Stimulated activated CD8-positive, alpha-beta memory T cell treated with anti-CD3 and anti-CD28 coated beads, Interleukin-2, amount 100 ng/mL, for 1 hour (primary cell): ENCODE measurements around the gene LMO3.

ENCODE experiments used
- DNase-seq, 2 donors: peaks; one replicate each; pipeline ENCODE4 v3.0.0-alpha.2; 2020; ENCODE audit warnings: low read depth in 2 of 2

Gene LMO3

GRCh38 chr12:16606117-16606200 is at the start of gene LMO3:
Gene LMO3 (minus strand): TSS chr12:16606162. CDS start chr12:16600860, 5,302 bp downstream.
- DNase-seq, result no peak

GRCh38 chr12:16636435-16637055 is 30.6 kb upstream of the LMO3 start:
- DNase-seq, result no peak

- no peak for DNase-seq
Measured at GRCh38 chr12:16634786-16635185, 28.8 kb upstream of the LMO3 start.

- DNase-seq, result no peak
Measured at GRCh38 chr12:16626991-16627390, 21.0 kb upstream of the LMO3 start.

- no peak for DNase-seq
Measured at GRCh38 chr12:16622338-16622737, 16.4 kb upstream of the LMO3 start.

- no peak for DNase-seq
Measured at GRCh38 chr12:16619537-16619936, 13.6 kb upstream of the LMO3 start.

- DNase-seq, result no peak
Measured at GRCh38 chr12:16618256-16618655, 12.3 kb upstream of the LMO3 start.

GRCh38 chr12:16613199-16613598 is 7.2 kb upstream of the LMO3 start:
- no peak for DNase-seq

GRCh38 chr12:16612647-16613046 is 6.7 kb upstream of the LMO3 start:
- no peak for DNase-seq

GRCh38 chr12:16611146-16611545 is 5.2 kb upstream of the LMO3 start:
- no peak for DNase-seq

GRCh38 chr12:16610743-16611142 is 4.8 kb upstream of the LMO3 start:
- DNase-seq, result no peak

GRCh38 chr12:16610001-16610585 is 4.1 kb upstream of the LMO3 start:
- DNase-seq, result no peak

- no peak for DNase-seq
Measured at GRCh38 chr12:16608946-16609539, 3.1 kb upstream of the LMO3 start.

GRCh38 chr12:16607906-16608775 is 2.2 kb upstream of the LMO3 start:
- no peak for DNase-seq

- no peak for DNase-seq
Measured at GRCh38 chr12:16606991-16607390, 1.0 kb upstream of the LMO3 start.

GRCh38 chr12:16606201-16606849 is 363 bp upstream of the LMO3 start:
- DNase-seq, result no peak

GRCh38 chr12:16605642-16606116 is 283 bp downstream of the LMO3 start:
- DNase-seq, result no peak

GRCh38 chr12:16604596-16605252 is 1.2 kb downstream of the LMO3 start:
- no peak for DNase-seq

GRCh38 chr12:16603916-16604575 is 1.9 kb downstream of the LMO3 start:
- no peak for DNase-seq

GRCh38 chr12:16603260-16603915 is 2.6 kb downstream of the LMO3 start:
- no peak for DNase-seq

GRCh38 chr12:16602412-16602811 is 3.5 kb downstream of the LMO3 start:
- no peak for DNase-seq
